ENCODE measurements around the gene KLHL21. TPM values are rescaled to one million over a fixed set of nuclear protein-coding genes. Genes with fewer than 3 reads are reported as not detected.
A peak's percentile ranks its signal among the peaks of the same experiment; 100 is the strongest.

The KLHL21 gene
- total and polyA plus RNA-seq, 9 of the 15 experiments (the other 6 are each of a cell fraction or from before 2014, with no cell fraction given) = 2.1 to 42.1 (median 17.5) TPM

DNA sequence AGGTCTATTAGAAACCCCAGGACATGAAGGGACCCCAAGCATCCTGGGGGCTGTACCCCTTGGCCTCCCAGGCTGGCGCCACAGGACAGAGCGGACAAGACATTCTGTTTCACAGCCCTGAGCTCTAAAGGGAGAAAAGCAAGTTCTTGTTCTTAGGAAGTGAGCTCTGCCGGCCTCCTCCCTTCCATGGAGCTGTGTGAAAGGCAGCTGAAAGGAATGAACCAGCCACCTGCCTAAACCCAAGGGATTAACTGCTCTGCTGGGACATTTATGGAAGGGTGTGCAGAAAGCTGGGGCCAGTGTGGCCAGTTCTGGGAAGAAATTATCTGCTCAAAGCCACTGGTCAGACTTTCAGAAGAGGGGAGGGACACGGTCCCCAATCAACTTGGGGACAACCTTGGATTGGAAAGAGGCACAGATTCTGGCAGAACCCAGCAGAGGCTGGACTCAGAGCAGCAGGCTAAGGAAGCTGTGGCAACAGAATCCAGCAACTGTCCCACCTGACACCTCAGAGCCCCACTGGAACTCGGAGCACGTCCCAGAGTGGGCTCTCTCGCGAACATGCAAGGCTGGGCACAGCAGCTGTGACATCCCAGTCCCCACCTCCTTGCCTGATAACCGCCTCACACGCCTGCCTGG is 2.1 kb downstream of the KLHL21 start (continued):
- TF ChIP-seq, protein P1, sequence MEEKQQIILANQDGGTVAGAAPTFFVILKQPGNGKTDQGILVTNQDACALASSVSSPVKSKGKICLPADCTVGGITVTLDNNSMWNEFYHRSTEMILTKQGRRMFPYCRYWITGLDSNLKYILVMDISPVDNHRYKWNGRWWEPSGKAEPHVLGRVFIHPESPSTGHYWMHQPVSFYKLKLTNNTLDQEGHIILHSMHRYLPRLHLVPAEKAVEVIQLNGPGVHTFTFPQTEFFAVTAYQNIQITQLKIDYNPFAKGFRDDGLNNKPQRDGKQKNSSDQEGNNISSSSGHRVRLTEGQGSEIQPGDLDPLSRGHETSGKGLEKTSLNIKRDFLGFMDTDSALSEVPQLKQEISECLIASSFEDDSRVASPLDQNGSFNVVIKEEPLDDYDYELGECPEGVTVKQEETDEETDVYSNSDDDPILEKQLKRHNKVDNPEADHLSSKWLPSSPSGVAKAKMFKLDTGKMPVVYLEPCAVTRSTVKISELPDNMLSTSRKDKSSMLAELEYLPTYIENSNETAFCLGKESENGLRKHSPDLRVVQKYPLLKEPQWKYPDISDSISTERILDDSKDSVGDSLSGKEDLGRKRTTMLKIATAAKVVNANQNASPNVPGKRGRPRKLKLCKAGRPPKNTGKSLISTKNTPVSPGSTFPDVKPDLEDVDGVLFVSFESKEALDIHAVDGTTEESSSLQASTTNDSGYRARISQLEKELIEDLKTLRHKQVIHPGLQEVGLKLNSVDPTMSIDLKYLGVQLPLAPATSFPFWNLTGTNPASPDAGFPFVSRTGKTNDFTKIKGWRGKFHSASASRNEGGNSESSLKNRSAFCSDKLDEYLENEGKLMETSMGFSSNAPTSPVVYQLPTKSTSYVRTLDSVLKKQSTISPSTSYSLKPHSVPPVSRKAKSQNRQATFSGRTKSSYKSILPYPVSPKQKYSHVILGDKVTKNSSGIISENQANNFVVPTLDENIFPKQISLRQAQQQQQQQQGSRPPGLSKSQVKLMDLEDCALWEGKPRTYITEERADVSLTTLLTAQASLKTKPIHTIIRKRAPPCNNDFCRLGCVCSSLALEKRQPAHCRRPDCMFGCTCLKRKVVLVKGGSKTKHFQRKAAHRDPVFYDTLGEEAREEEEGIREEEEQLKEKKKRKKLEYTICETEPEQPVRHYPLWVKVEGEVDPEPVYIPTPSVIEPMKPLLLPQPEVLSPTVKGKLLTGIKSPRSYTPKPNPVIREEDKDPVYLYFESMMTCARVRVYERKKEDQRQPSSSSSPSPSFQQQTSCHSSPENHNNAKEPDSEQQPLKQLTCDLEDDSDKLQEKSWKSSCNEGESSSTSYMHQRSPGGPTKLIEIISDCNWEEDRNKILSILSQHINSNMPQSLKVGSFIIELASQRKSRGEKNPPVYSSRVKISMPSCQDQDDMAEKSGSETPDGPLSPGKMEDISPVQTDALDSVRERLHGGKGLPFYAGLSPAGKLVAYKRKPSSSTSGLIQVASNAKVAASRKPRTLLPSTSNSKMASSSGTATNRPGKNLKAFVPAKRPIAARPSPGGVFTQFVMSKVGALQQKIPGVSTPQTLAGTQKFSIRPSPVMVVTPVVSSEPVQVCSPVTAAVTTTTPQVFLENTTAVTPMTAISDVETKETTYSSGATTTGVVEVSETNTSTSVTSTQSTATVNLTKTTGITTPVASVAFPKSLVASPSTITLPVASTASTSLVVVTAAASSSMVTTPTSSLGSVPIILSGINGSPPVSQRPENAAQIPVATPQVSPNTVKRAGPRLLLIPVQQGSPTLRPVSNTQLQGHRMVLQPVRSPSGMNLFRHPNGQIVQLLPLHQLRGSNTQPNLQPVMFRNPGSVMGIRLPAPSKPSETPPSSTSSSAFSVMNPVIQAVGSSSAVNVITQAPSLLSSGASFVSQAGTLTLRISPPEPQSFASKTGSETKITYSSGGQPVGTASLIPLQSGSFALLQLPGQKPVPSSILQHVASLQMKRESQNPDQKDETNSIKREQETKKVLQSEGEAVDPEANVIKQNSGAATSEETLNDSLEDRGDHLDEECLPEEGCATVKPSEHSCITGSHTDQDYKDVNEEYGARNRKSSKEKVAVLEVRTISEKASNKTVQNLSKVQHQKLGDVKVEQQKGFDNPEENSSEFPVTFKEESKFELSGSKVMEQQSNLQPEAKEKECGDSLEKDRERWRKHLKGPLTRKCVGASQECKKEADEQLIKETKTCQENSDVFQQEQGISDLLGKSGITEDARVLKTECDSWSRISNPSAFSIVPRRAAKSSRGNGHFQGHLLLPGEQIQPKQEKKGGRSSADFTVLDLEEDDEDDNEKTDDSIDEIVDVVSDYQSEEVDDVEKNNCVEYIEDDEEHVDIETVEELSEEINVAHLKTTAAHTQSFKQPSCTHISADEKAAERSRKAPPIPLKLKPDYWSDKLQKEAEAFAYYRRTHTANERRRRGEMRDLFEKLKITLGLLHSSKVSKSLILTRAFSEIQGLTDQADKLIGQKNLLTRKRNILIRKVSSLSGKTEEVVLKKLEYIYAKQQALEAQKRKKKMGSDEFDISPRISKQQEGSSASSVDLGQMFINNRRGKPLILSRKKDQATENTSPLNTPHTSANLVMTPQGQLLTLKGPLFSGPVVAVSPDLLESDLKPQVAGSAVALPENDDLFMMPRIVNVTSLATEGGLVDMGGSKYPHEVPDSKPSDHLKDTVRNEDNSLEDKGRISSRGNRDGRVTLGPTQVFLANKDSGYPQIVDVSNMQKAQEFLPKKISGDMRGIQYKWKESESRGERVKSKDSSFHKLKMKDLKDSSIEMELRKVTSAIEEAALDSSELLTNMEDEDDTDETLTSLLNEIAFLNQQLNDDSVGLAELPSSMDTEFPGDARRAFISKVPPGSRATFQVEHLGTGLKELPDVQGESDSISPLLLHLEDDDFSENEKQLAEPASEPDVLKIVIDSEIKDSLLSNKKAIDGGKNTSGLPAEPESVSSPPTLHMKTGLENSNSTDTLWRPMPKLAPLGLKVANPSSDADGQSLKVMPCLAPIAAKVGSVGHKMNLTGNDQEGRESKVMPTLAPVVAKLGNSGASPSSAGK (IDR thresholded peaks at IDR 0.05) = no peak
- TF ChIP-seq POLR2G (IDR thresholded peaks at IDR 0.05; ENCODE audit: low read depth, low read length) (0 out of 2 replicates have a peak, but pooled peaks have one; percentile 35), SP1 (CRISPR knock-in tag; IDR thresholded peaks at IDR 0.05) (0 out of 2 replicates have a peak, but pooled peaks have one; percentile 62), GATAD2B (IDR thresholded peaks at IDR 0.05; ENCODE audit: borderline replicate concordance) (no peak), TAF15 (IDR thresholded peaks at IDR 0.05; ENCODE audit: low read depth, low read length) (no peak), TAL1 (IDR thresholded peaks at IDR 0.05) (no peak), GTF2F1 (IDR thresholded peaks at IDR 0.05; ENCODE audit: low read depth, low read length) (no peak), FOS (IDR thresholded peaks at IDR 0.05; ENCODE audit: extremely low read depth, insufficient read length) (no peak), ZNF780A (CRISPR knock-in tag; IDR thresholded peaks at IDR 0.05) (no peak), ZNF77 (CRISPR knock-in tag; IDR thresholded peaks at IDR 0.05) (no peak), GTF2E2 (tag; IDR thresholded peaks at IDR 0.05) (no peak), HMG20A (CRISPR knock-in tag; conservative IDR thresholded peaks at IDR 0.05) (no peak)
- TF ChIP-seq, protein P2, sequence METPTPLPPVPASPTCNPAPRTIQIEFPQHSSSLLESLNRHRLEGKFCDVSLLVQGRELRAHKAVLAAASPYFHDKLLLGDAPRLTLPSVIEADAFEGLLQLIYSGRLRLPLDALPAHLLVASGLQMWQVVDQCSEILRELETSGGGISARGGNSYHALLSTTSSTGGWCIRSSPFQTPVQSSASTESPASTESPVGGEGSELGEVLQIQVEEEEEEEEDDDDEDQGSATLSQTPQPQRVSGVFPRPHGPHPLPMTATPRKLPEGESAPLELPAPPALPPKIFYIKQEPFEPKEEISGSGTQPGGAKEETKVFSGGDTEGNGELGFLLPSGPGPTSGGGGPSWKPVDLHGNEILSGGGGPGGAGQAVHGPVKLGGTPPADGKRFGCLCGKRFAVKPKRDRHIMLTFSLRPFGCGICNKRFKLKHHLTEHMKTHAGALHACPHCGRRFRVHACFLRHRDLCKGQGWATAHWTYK (CRISPR knock-in tag; IDR thresholded peaks at IDR 0.05) = no peak
- TF ChIP-seq, protein P3, sequence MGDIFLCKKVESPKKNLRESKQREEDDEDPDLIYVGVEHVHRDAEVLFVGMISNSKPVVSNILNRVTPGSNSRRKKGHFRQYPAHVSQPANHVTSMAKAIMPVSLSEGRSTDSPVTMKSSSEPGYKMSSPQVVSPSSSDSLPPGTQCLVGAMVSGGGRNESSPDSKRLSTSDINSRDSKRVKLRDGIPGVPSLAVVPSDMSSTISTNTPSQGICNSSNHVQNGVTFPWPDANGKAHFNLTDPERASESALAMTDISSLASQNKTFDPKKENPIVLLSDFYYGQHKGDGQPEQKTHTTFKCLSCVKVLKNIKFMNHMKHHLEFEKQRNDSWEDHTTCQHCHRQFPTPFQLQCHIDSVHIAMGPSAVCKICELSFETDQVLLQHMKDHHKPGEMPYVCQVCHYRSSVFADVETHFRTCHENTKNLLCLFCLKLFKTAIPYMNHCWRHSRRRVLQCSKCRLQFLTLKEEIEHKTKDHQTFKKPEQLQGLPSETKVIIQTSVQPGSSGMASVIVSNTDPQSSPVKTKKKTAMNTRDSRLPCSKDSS (IDR thresholded peaks at IDR 0.05; ENCODE audit: low read depth, partially characterized antibody) = no peak
